Right renal cortex interstitium (tissue), 3 donors: ENCODE data around the gene CIAO2B. TPM values are rescaled to one million over a fixed set of nuclear protein-coding genes. Genes with fewer than 3 reads are reported as not detected.

Experiments
- DNase-seq, 3 donors: peaks; one replicate each; pipeline ENCODE4 v3.0.0-alpha.2; 2013; ENCODE audit warnings: low read depth in 3 of 3, low spot score in 2 of 3
- polyA plus RNA-seq, 3 donors: library from polyadenylated mRNA; unstranded; fragments of 120-200 nt; gene quantifications; one replicate each; pipeline ENCODE4 v1.2.1, GENCODE V29; 2013; ENCODE audit not compliant: insufficient read length in 3 of 3

The CIAO2B gene
- polyA plus RNA-seq, 3 donors = 76.4 to 98.5 (median 95.7) TPM

- no peak for DNase-seq
Measured at GRCh38 chr16:66891797-66892196, 42.4 kb downstream of the CIAO2B start.

DNA sequence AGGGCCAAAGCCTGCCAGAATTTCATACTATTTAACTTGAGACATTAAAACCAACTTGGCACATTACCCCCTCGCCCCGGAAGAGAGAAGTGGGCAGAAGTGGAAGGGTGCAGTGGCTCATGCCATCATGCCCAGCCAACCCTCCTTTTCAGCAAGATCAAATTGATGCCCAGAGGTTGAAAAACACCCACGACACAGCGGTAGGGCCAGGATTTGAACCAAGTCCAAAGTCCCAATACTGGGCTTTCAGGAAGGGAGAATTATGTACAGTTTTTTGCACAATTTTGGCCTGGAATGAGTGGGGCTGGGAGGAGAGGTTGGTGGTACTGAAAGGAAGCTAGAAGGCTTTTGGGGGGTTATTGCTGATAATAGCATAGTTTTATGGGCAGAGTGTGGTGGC is 42.8 kb downstream of the CIAO2B start:
- DNase-seq = no peak

DNA sequence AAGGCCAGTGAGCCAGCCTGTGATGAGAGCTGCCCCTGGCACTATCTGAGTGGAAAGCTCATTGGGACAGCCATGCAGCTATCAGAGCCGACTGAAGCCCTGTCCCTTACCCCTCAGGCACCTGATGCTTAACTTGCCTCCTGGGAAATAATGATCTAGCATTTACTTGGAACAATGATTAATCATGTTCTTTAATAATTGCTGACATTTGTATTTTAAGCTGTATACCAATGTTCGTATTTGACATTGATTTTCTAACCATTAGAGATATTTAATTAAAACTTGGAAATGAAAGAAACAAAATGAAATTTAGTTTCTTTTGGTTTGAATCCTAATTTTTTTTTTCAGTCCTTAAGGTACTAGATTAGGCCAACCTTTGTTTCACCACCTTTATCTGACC is 43.4 kb downstream of the CIAO2B start:
- DNase-seq = no peak

GRCh38 chr16:66889622-66890021 is 44.6 kb downstream of the CIAO2B start:
- no peak for DNase-seq

DNA sequence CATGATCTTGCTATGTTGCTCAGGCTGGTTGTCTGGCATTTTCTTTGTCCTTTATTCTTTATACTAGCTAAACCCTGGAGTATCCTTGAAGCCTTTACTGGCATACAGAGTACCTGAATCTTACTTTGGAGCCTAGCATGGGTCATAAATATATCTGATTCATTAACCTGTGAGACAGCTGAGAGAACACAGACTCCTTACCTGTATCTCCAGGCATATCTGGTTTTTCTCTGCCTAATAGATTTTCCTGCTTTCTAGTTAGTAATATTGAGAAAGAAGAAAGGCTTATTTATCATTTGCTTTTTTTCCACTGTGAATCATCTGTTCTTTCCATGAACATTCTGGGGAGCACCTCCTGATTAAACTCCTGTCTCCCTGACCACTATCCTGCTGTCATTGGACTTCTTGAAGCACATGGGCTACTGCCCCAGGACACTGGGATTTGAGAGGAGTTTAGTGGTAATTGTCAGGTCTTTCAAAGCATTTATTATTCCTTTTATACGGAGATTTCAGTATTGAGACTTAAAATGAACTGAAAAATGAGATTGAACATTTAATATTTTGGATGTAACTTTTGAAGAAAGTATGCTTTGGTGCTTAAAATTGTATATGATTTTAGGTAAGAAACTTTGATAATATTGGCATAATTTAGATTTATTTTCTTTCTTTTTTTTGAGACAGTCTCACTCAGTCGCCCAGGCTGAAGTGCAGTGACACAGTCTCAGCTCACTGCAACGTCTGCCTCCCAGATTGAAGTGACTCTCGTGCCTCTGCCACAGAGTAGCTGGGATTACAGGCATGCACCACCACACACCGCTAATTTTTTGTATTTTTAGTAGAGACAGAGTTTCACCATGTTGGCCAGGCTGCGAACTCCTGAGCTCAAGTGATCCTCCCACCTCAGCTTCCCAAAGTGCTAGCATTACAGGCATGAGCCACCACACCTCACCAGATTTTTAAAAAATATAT is 45.3 kb downstream of the CIAO2B start:
- DNase-seq = no peak

DNA sequence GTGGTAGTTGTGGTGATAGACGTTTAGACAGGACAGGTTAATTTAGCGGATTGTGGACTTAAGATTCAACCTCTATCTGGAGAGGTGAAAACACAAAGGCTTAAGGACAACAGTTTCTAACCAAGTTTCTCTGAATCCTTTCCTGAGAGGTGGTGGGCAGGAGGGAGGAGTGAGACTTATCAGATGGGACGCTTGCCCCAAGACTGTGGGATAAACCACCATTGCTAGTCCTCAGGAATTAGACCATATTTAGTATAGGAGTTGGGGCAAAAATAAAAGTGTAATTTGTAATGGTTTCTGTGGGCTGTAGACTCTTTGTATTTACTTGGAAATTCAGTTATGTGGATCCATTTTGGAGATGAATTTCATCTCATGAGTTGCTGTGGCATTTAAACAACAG is 47.3 kb downstream of the CIAO2B start:
- DNase-seq = no peak

DNA sequence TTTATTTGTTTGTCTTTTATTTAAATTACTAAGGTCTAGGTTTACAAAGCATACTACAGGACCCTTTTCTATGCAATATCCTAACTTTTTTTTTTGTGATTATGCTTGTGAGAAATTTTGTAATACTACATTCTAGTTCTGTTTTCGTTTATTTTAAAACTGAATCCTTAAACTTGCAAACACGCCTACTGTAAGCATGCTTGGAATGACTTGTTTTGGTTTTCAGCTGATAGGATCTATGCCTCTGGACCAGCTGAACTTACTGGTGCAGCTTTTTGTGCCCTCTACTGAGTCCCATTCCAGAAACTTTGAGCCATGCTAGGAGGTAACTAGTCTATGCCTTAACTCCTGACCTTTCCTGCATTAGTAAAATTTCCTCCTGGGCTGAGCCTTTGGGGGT is 47.9 kb downstream of the CIAO2B start:
- no peak for DNase-seq

GRCh38 chr16:66885491-66885890 is 48.7 kb downstream of the CIAO2B start:
- DNase-seq = no peak

DNA sequence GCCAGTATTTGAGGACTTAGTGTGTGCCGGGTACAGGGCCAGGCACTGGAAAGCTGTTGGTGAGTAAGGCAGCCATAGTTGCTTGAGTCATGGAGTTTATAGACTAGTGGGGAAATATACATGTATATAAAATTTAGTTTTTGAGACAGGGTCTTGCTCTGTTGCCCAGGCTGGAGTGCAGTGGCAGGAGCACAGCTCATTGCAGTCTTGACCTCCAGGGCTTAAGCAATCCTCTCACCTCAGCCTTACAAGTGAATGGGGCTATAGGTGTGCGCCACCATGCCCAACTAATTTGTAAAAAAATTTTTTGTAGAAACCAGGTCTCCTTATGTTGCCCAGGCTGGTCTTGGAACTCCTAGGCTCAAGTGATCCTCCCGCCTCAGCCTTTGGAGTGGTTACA is 51.5 kb downstream of the CIAO2B start:
- DNase-seq = no peak

Other genes with a start within 250 kb of the CIAO2B start
- gene CMTM4, start 237.7 kb downstream of the CIAO2B start, polyA plus RNA-seq = 10 to 100 TPM; 69.1 to 70.8 (median 69.4) TPM
- 100 to 1,000 TPM in 1 of 3 donors, 10 to 100 TPM in 2; 96.3 to 104 (median 97.4) TPM for gene DYNC1LI2, start 182.8 kb downstream of the CIAO2B start, polyA plus RNA-seq
- gene TERB1, start 132.8 kb downstream of the CIAO2B start, polyA plus RNA-seq = under 1 TPM in 1 of 3 donors, not detected in 2; 0.16 TPM
- gene NAE1, start 103.4 kb downstream of the CIAO2B start, polyA plus RNA-seq = 10 to 100 TPM; 83.5 to 89.4 (median 84.9) TPM
- under 1 TPM; 0.11 to 0.25 (median 0.24) TPM for gene CA7, start 90.0 kb downstream of the CIAO2B start, polyA plus RNA-seq
- gene PDP2, start 53.9 kb downstream of the CIAO2B start, polyA plus RNA-seq = 10 to 100 TPM; 12.3 to 12.9 (median 12.7) TPM
- 100 to 1,000 TPM; 228 to 269 (median 251) TPM for gene CDH16, start 15.5 kb downstream of the CIAO2B start, polyA plus RNA-seq
- 1 to 10 TPM; 1.9 to 3.2 (median 2.1) TPM for gene RRAD, start 8.9 kb downstream of the CIAO2B start, polyA plus RNA-seq
- gene CES2, start 1.1 kb upstream of the CIAO2B start, polyA plus RNA-seq = 10 to 100 TPM; 39.6 to 45.2 (median 39.7) TPM
- 1 to 10 TPM; 1.3 to 3.1 (median 1.8) TPM for gene CES3, start 26.9 kb upstream of the CIAO2B start, polyA plus RNA-seq
- 1 to 10 TPM; 6.1 to 6.8 (median 6.7) TPM for gene CES4A, start 54.2 kb upstream of the CIAO2B start, polyA plus RNA-seq
- 10 to 100 TPM; 64.9 to 70.8 (median 66.6) TPM for gene CBFB, start 94.7 kb upstream of the CIAO2B start, polyA plus RNA-seq
- gene PHAF1, start 175.5 kb upstream of the CIAO2B start, polyA plus RNA-seq = 10 to 100 TPM; 22.9 to 26.7 (median 23.1) TPM
- gene B3GNT9, start 216.6 kb upstream of the CIAO2B start, polyA plus RNA-seq = 1 to 10 TPM; 9.0 to 9.8 (median 9.1) TPM
- gene TRADD, start 225.5 kb upstream of the CIAO2B start, polyA plus RNA-seq = 1 to 10 TPM; 3.5 to 4.3 (median 3.8) TPM
- under 1 TPM; 0.96 to 1.00 (median 0.96) TPM for gene FBXL8, start 225.6 kb upstream of the CIAO2B start, polyA plus RNA-seq
- gene HSF4, start 230.3 kb upstream of the CIAO2B start, polyA plus RNA-seq = 1 to 10 TPM; 1.1 to 1.3 (median 1.2) TPM
- 1 to 10 TPM; 3.9 to 4.3 (median 4.2) TPM for gene NOL3, start 236.1 kb upstream of the CIAO2B start, polyA plus RNA-seq
- 10 to 100 TPM; 22.7 to 28.4 (median 27.3) TPM for gene MATCAP1, start 249.6 kb upstream of the CIAO2B start, polyA plus RNA-seq